GM23248 (cell line): ENCODE data around the gene SEC14L5.
"Not testable (repeated sequence)": the region's sequence is repeated elsewhere in the genome, so short reads cannot be mapped to it uniquely, and the experiment has no call there.

Source experiments
- EZH2 ChIP-seq: fragments of 200-600 bp; sonication (generic); IDR thresholded peaks from 2 replicates; pipeline ENCODE4 v1.6.1; 2018; ENCODE audit warnings: antibody characterized with exemption, mild to moderate bottlenecking; ENCODE audit not compliant: insufficient read depth, poor library complexity, severe bottlenecking
- EZH2phosphoT487 ChIP-seq: fragments of 200-600 bp; sonication (generic); IDR thresholded peaks from 2 replicates; pipeline ENCODE4 v1.6.1; 2018; ENCODE audit warnings: antibody characterized with exemption, moderate library complexity, mild to moderate bottlenecking, low read depth; ENCODE audit not compliant: insufficient read depth

DNA sequence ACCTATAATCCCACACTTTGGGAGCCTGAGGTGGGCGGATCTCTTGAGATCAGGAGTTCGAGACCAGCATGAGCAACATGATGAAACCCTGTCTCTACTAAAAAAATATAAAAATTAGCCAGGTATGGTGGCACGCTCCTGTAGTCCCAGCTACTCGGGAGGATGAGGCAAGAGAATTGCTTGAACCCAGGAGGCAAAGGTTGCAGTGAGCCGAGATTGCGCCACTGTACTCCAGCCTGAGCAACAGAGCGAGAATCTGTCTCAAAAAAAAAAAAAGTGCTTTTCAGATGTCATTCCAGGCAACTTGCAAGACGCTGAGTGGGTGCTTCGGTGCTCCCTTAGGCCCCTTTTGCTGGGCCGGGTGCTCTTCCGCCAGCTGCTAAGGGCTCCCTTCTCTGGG lies 86.5 kb downstream of the SEC14L5 start:
- not testable (repeated sequence) for TF ChIP-seq EZH2, EZH2phosphoT487
